HG03139 (cell line): Measurements from ENCODE around the gene ERRFI1.
A peak's percentile ranks its signal among the peaks of the same experiment; 100 is the strongest.
"Not testable (repeated sequence)": the region's sequence is repeated elsewhere in the genome, so short reads cannot be mapped to it uniquely, and the experiment has no call there.

ENCODE experiments used
- ATAC-seq: cut with Tn5 transposase; IDR thresholded peaks from one replicate; pipeline ENCODE4 v1.9.1; 2021; ENCODE audit not compliant: unreplicated experiment

Gene ERRFI1

GRCh38 chr1:8026153-8026975 lies at the start of gene ERRFI1:
Gene ERRFI1 (minus strand): TSS chr1:8026309. CDS start chr1:8015619, 10,690 bp downstream.
- ATAC-seq, result peak; percentile 81

GRCh38 chr1:8075511-8076051 lies 49.5 kb upstream of the ERRFI1 start:
- no peak for ATAC-seq

GRCh38 chr1:8073112-8073855 lies 47.2 kb upstream of the ERRFI1 start:
- ATAC-seq, result no peak

- ATAC-seq, result no peak
Measured at GRCh38 chr1:8070381-8070811, 44.3 kb upstream of the ERRFI1 start.

GRCh38 chr1:8069614-8070320 lies 43.7 kb upstream of the ERRFI1 start:
- ATAC-seq, result not testable (repeated sequence)

- ATAC-seq, result no peak
Measured at GRCh38 chr1:8065369-8065768, 39.3 kb upstream of the ERRFI1 start.

- no peak for ATAC-seq
Measured at GRCh38 chr1:8063298-8064036, 37.4 kb upstream of the ERRFI1 start.

GRCh38 chr1:8062861-8063260 lies 36.8 kb upstream of the ERRFI1 start:
- no peak for ATAC-seq

- no peak for ATAC-seq
Measured at GRCh38 chr1:8061673-8062386, 35.7 kb upstream of the ERRFI1 start.

GRCh38 chr1:8061210-8061609 lies 35.1 kb upstream of the ERRFI1 start:
- no peak for ATAC-seq

GRCh38 chr1:8059161-8059622 lies 33.1 kb upstream of the ERRFI1 start:
- ATAC-seq, result no peak

GRCh38 chr1:8057779-8058178 lies 31.7 kb upstream of the ERRFI1 start:
- ATAC-seq, result not testable (repeated sequence)

- ATAC-seq, result no peak
Measured at GRCh38 chr1:8055973-8056372, 29.9 kb upstream of the ERRFI1 start.

- ATAC-seq, result no peak
Measured at GRCh38 chr1:8053878-8054567, 27.9 kb upstream of the ERRFI1 start.

GRCh38 chr1:8051650-8052049 lies 25.5 kb upstream of the ERRFI1 start:
- ATAC-seq, result no peak

- not testable (repeated sequence) for ATAC-seq
Measured at GRCh38 chr1:8049229-8049628, 23.1 kb upstream of the ERRFI1 start.

- ATAC-seq, result no peak
Measured at GRCh38 chr1:8047686-8048445, 21.8 kb upstream of the ERRFI1 start.

GRCh38 chr1:8047112-8047511 lies 21.0 kb upstream of the ERRFI1 start:
- ATAC-seq, result no peak
